Measurements from ENCODE around the gene COA5. TPM values are rescaled to one million over a fixed set of nuclear protein-coding genes. Genes with fewer than 3 reads are reported as not detected.

The COA5 gene
- polyA plus RNA-seq, 2 of the 4 experiments (the other 2 are of a cell fraction), result 32.7 to 43.3 TPM

DNA sequence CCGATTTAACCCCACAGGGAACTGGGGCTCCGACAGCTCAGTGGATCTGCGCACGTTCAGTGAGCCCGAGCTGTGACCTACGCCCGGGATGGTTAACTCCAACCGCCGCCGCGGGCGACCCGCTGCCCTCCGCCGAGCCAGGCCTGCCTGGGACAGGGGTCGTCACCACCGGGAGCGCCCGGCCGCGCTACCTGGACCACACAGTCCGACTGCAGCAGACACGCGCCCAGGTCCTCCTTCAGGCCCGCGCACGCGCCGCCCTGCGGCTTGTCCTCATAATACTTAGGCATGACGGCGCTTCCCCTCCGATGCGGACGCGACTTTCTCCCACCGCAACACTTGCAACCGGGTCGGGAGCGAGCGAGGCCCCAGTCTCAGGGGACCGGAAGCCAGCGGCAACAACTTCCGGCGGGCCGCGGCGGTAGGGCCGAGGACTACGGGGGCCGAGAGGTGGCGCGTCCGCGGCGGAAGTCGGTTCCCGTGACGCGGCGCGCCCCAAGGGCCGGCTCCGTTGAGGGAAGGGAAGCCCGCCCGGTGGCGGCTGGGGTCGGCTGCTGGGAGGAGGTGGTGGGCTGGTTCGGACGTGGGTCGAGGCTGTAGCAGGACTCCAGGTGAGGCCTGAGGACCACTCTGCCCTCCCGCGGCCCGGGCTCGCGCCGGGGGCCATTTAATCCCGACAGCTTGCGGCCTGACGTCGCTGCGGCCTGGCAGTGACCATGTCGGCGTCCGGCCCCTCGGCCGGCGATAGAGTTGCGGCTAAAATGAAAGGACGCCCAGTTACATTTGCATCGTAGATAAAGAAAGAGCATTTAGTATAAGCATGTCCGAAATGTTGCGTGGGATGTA, at the start of gene COA5, which contains the start of gene UNC50 (continued):
- no peak for TF ChIP-seq RNF2 (IDR thresholded peaks at IDR 0.05; ENCODE audit: borderline replicate concordance, low read depth)
- TF ChIP-seq, protein P1, sequence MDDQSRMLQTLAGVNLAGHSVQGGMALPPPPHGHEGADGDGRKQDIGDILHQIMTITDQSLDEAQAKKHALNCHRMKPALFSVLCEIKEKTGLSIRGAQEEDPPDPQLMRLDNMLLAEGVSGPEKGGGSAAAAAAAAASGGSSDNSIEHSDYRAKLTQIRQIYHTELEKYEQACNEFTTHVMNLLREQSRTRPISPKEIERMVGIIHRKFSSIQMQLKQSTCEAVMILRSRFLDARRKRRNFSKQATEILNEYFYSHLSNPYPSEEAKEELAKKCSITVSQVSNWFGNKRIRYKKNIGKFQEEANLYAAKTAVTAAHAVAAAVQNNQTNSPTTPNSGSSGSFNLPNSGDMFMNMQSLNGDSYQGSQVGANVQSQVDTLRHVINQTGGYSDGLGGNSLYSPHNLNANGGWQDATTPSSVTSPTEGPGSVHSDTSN (IDR thresholded peaks at IDR 0.05), result peak; percentile 38; the same call in 1 of the 2 replicates
- TF ChIP-seq, protein P2, sequence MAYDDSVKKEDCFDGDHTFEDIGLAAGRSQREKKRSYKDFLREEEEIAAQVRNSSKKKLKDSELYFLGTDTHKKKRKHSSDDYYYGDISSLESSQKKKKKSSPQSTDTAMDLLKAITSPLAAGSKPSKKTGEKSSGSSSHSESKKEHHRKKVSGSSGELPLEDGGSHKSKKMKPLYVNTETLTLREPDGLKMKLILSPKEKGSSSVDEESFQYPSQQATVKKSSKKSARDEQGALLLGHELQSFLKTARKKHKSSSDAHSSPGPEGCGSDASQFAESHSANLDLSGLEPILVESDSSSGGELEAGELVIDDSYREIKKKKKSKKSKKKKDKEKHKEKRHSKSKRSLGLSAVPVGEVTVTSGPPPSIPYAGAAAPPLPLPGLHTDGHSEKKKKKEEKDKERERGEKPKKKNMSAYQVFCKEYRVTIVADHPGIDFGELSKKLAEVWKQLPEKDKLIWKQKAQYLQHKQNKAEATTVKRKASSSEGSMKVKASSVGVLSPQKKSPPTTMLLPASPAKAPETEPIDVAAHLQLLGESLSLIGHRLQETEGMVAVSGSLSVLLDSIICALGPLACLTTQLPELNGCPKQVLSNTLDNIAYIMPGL (CRISPR knock-in tag; IDR thresholded peaks at IDR 0.05; ENCODE audit: borderline replicate concordance), result peak; percentile 77; the same call in 1 of the 2 replicates
- TF ChIP-seq, protein P3, sequence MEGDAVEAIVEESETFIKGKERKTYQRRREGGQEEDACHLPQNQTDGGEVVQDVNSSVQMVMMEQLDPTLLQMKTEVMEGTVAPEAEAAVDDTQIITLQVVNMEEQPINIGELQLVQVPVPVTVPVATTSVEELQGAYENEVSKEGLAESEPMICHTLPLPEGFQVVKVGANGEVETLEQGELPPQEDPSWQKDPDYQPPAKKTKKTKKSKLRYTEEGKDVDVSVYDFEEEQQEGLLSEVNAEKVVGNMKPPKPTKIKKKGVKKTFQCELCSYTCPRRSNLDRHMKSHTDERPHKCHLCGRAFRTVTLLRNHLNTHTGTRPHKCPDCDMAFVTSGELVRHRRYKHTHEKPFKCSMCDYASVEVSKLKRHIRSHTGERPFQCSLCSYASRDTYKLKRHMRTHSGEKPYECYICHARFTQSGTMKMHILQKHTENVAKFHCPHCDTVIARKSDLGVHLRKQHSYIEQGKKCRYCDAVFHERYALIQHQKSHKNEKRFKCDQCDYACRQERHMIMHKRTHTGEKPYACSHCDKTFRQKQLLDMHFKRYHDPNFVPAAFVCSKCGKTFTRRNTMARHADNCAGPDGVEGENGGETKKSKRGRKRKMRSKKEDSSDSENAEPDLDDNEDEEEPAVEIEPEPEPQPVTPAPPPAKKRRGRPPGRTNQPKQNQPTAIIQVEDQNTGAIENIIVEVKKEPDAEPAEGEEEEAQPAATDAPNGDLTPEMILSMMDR (IDR thresholded peaks at IDR 0.05), result no peak
- TF ChIP-seq, protein P4, sequence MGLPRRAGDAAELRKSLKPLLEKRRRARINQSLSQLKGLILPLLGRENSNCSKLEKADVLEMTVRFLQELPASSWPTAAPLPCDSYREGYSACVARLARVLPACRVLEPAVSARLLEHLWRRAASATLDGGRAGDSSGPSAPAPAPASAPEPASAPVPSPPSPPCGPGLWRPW (IDR thresholded peaks at IDR 0.05), result no peak

DNA sequence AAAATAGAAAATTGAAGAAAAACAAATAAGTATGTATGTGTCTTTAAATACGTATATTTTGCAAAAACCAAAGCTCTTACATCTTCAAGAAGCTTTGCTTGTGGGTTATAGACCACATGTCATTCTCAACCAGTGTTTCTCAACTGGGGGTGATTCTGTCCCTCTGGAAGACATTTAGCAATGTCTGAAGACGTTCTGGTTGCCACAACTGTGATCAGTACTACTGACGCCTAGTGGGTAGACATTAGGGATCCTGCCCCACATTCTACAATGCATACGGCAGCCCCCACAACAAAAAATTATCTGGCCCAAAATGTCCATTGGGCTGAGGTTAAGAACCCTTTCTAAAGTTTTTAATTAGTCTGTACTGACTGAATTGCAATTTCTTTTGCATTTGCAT, 48.5 kb upstream of the COA5 start:
- no peak for ATAC-seq
- ChIA-PET CTCF (interaction anchor here (0.7 kb wide), 1 partner anchor 817 kb away, joined by 3 read pairs; no protein-coding TSS in a partner anchor), POLR2A (no interaction called here)
- Histone ChIP-seq H3K4me1 (no peaks in the 10 kb centered on the region), H3K27ac (no peak overlapping the region), H3K9me3 (0 out of 3 replicates have a peak, but pooled peaks cover 4% of the 10 kb centered on the region), H3K4me2 (no peak overlapping the region), H3K4me3 (no peak overlapping the region)
- no peak for FAIRE-seq
- TF ChIP-seq CEBPB (IDR thresholded peaks at IDR 0.05) (no peak), RCOR1 (IDR thresholded peaks at IDR 0.05; ENCODE audit: low read depth, low read length) (no peak), ZNF302 (CRISPR knock-in tag; IDR thresholded peaks at IDR 0.05) (no peak), SMC3 (IDR thresholded peaks at IDR 0.05) (no peak), RNF2 (IDR thresholded peaks at IDR 0.05; ENCODE audit: borderline replicate concordance, low read depth) (no peak), EHF (CRISPR knock-in tag; IDR thresholded peaks at IDR 0.05) (no peak), PHF8 (IDR thresholded peaks at IDR 0.05; ENCODE audit: borderline replicate concordance, low read depth) (no peak), FOSB (CRISPR knock-in tag; IDR thresholded peaks at IDR 0.05) (no peak), HOXB5 (CRISPR knock-in tag; IDR thresholded peaks at IDR 0.05) (no peak), JUNB (IDR thresholded peaks at IDR 0.05) (no peak), EHMT2 (IDR thresholded peaks at IDR 0.05; ENCODE audit: low read depth) (no peak)
- 66% methylated on average over 4 of the region's 4 CpGs for WGBS (ENCODE audit: missing lambda C conversion rate)
- DNase-seq (ENCODE audit: low read depth in 1 of 2, low spot score in 1 of 2), result no peak

DNA sequence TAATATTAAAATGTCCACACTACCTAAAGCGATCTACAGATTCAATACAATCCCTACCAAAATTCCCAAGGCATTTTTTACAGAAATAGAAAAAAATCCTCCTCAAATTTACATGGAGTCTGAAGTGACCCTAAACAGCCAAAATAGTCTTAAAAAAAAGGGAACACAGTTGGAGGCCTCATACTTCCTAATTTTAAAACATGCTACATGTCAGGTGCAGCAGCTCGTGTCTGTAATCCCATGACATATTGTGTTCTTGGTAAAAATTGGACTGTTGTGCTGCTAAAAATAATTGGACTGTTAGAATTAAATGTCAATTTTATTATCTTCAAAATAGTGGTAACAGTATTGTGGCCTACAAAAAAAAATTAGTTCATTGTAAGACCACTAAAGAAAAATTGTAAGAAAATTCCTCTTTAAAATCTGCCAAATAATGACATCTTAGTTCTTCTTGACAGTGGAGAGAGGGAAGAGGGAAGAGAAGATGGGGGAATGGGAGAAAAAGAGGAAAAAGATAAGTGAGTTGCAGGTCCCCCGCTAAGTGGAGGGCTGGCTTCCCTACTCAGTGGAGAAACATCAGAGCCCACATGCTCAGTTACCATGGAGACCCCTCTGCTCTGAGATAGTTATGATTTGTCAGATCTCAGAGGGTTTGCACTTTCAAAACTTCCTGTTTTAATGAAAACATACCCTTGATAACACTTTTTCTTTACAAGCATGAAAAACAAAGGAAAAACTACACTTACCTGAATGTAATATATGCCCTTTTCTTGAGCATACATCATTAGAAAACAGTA, 46.6 kb upstream of the COA5 start:
- no peak for FAIRE-seq
- no peak for ATAC-seq

More for the DNA sequence above, 46.6 kb upstream of the COA5 start:
- CTCF ChIA-PET, result no interaction called here
- WGBS (ENCODE audit: missing lambda C conversion rate), result 84% methylated on average over 3 of the region's 3 CpGs
- no peak for DNase-seq (ENCODE audit: low read depth in 1 of 2, low spot score in 1 of 2)
- no peak overlapping the region for H3K4me2 ChIP-seq
- H3K4me1 ChIP-seq, result no peaks in the 10 kb centered on the region
- H3K27ac ChIP-seq, result no peak overlapping the region
- no peaks in the 10 kb centered on the region for H3K9me3 ChIP-seq
- POLR2A ChIA-PET, result no interaction called here
- TF ChIP-seq CHD4 (IDR thresholded peaks at IDR 0.05; ENCODE audit: borderline replicate concordance) (no peak), EHMT2 (IDR thresholded peaks at IDR 0.05; ENCODE audit: low read depth) (no peak), HDAC2 (IDR thresholded peaks at IDR 0.05) (no peak), CBX2 (IDR thresholded peaks at IDR 0.05; ENCODE audit: borderline replicate concordance, low read depth) (no peak), TP53 (CRISPR knock-in tag; IDR thresholded peaks at IDR 0.05) (no peak)
- TF ChIP-seq, protein P5, sequence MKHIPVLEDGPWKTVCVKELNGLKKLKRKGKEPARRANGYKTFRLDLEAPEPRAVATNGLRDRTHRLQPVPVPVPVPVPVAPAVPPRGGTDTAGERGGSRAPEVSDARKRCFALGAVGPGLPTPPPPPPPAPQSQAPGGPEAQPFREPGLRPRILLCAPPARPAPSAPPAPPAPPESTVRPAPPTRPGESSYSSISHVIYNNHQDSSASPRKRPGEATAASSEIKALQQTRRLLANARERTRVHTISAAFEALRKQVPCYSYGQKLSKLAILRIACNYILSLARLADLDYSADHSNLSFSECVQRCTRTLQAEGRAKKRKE (CRISPR knock-in tag; IDR thresholded peaks at IDR 0.05; ENCODE audit: low read depth), result no peak
- no peak overlapping the region for H3K4me3 ChIP-seq
